HG02884 (cell line): ENCODE data around the gene BOC.

ENCODE experiments used
- ATAC-seq: cut with Tn5 transposase; IDR thresholded peaks from one replicate; pipeline ENCODE4 v1.9.1; 2021; ENCODE audit warnings: mild to moderate bottlenecking, moderate library complexity; ENCODE audit not compliant: unreplicated experiment

BOC gene

GRCh38 chr3:113268942-113269341, 57.6 kb downstream of the BOC start:
- no peak for ATAC-seq

GRCh38 chr3:113269661-113270060, 58.3 kb downstream of the BOC start:
- ATAC-seq: no peak

- ATAC-seq: no peak
Measured at GRCh38 chr3:113270068-113270467, 58.7 kb downstream of the BOC start.

- no peak for ATAC-seq
Measured at GRCh38 chr3:113270786-113271185, 59.4 kb downstream of the BOC start.

GRCh38 chr3:113271189-113271588, 59.8 kb downstream of the BOC start:
- ATAC-seq: no peak

GRCh38 chr3:113271594-113272384, 60.4 kb downstream of the BOC start:
- ATAC-seq: no peak

GRCh38 chr3:113272385-113272779, 61.0 kb downstream of the BOC start:
- no peak for ATAC-seq

GRCh38 chr3:113273011-113273410, 61.7 kb downstream of the BOC start:
- ATAC-seq: no peak

- ATAC-seq: no peak
Measured at GRCh38 chr3:113273604-113274378, 62.4 kb downstream of the BOC start.

GRCh38 chr3:113274425-113275257, 63.3 kb downstream of the BOC start:
- no peak for ATAC-seq

- ATAC-seq: no peak
Measured at GRCh38 chr3:113275258-113275556, 63.9 kb downstream of the BOC start.

- no peak for ATAC-seq
Measured at GRCh38 chr3:113275583-113275928, 64.2 kb downstream of the BOC start.

- peak; percentile 40 for ATAC-seq
Measured at GRCh38 chr3:113275929-113276750, 64.8 kb downstream of the BOC start.

GRCh38 chr3:113276751-113277080, 65.4 kb downstream of the BOC start:
- ATAC-seq: no peak

- ATAC-seq: peak; percentile 39
Measured at GRCh38 chr3:113277414-113277813, 66.1 kb downstream of the BOC start.

- no peak for ATAC-seq
Measured at GRCh38 chr3:113277941-113278598, 66.7 kb downstream of the BOC start.

GRCh38 chr3:113278599-113278955, 67.2 kb downstream of the BOC start:
- no peak for ATAC-seq

- ATAC-seq: no peak
Measured at GRCh38 chr3:113279686-113280085, 68.3 kb downstream of the BOC start.

- ATAC-seq: no peak
Measured at GRCh38 chr3:113283306-113283705, 71.9 kb downstream of the BOC start.

- ATAC-seq: no peak
Measured at GRCh38 chr3:113284453-113285050, 73.2 kb downstream of the BOC start.
